DOHH2 (cell line): ENCODE measurements around the gene PAEP.

Source experiments
- EZH2phosphoT487 ChIP-seq: fragments of 200-600 bp; sonication (generic); IDR thresholded peaks from 2 replicates; pipeline ENCODE4 v1.6.1; 2017; ENCODE audit warnings: borderline replicate concordance, mild to moderate bottlenecking, antibody characterized with exemption, low read length, moderate library complexity, mixed read lengths
- TF ChIP-seq, protein P1 (sequence below): fragments of 200-600 bp; sonication (generic); IDR thresholded peaks from one replicate; pipeline ENCODE4 v1.5.1; 2014; ENCODE audit warnings: antibody characterized with exemption, mild to moderate bottlenecking, low read depth, low read length; ENCODE audit not compliant: poor library complexity, severe bottlenecking

GRCh38 chr9:135608294-135608998 is 46.9 kb downstream of the PAEP start:
- TF ChIP-seq, protein P1, sequence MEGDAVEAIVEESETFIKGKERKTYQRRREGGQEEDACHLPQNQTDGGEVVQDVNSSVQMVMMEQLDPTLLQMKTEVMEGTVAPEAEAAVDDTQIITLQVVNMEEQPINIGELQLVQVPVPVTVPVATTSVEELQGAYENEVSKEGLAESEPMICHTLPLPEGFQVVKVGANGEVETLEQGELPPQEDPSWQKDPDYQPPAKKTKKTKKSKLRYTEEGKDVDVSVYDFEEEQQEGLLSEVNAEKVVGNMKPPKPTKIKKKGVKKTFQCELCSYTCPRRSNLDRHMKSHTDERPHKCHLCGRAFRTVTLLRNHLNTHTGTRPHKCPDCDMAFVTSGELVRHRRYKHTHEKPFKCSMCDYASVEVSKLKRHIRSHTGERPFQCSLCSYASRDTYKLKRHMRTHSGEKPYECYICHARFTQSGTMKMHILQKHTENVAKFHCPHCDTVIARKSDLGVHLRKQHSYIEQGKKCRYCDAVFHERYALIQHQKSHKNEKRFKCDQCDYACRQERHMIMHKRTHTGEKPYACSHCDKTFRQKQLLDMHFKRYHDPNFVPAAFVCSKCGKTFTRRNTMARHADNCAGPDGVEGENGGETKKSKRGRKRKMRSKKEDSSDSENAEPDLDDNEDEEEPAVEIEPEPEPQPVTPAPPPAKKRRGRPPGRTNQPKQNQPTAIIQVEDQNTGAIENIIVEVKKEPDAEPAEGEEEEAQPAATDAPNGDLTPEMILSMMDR, result no peak
- TF ChIP-seq EZH2phosphoT487, result no peak
